ENCODE data around the gene VANGL1.

- TF ChIP-seq TAF1 (IDR thresholded peaks at IDR 0.05; ENCODE audit: low read depth, low read length) (no peak), POLR2AphosphoS5 (IDR thresholded peaks at IDR 0.05; ENCODE audit: low read depth, low read length) (no peak), POLR2A (IDR thresholded peaks at IDR 0.05; ENCODE audit: low read depth, low read length) (no peak)
Observed at GRCh38 chr1:115670476-115671175, 28.9 kb downstream of the VANGL1 start.

All from GM12891 (cell line).